Neuronal stem cell (in vitro differentiated cells): ENCODE measurements around the gene PANK4.
A peak's percentile ranks its signal among the peaks of the same experiment; 100 is the strongest.

ENCODE experiments used
- DNase-seq: peaks from one replicate; pipeline ENCODE4 v3.0.0-alpha.2; 2013; ENCODE audit warnings: low spot score
- H2AFZ ChIP-seq: one replicate; pipeline ENCODE4 v1.6.1; 2013; ENCODE audit warnings: mild to moderate bottlenecking, low read length, inconsistent platforms
- H2AK5ac ChIP-seq: 2 replicates; pipeline ENCODE4 v1.6.1; 2013; ENCODE audit warnings: low read depth, mild to moderate bottlenecking, inconsistent platforms, low read length, moderate library complexity, mixed read lengths
- H2BK120ac ChIP-seq: 2 replicates; pipeline ENCODE4 v1.6.1; 2013; ENCODE audit warnings: low read depth, mild to moderate bottlenecking, inconsistent platforms, low read length, moderate library complexity, mixed read lengths
- H2BK12ac ChIP-seq: one replicate; pipeline ENCODE4 v1.6.1; 2013; ENCODE audit warnings: low read length, inconsistent platforms
- H2BK15ac ChIP-seq: 2 replicates; pipeline ENCODE4 v1.6.1; 2013; ENCODE audit warnings: mild to moderate bottlenecking, low read length, inconsistent platforms, mixed read lengths
- H2BK5ac ChIP-seq: one replicate; pipeline ENCODE4 v1.6.1; 2013; ENCODE audit warnings: inconsistent platforms, mild to moderate bottlenecking, low read length, moderate library complexity
- H3K14ac ChIP-seq: one replicate; pipeline ENCODE4 v1.6.1; 2013; ENCODE audit warnings: low read length, inconsistent platforms
- H3K18ac ChIP-seq: 2 replicates; pipeline ENCODE4 v1.6.1; 2013; ENCODE audit warnings: low read length, inconsistent platforms
- H3K23ac ChIP-seq: 2 replicates; pipeline ENCODE4 v1.6.1; 2013; ENCODE audit warnings: low read depth, mild to moderate bottlenecking, mixed read lengths, low read length, inconsistent platforms; ENCODE audit not compliant: poor library complexity
- H3K27ac ChIP-seq: replicated peaks from 3 replicates; pipeline ENCODE4 v1.5.1; 2013; ENCODE audit warnings: low read length, inconsistent platforms
- H3K27me3 ChIP-seq, 3 experiments: 2 replicates each; pipeline ENCODE4 v1.6.1; 2013; ENCODE audit warnings: low read length in 3 of 3, mild to moderate bottlenecking in 2 of 3, inconsistent platforms in 1 of 3, low read depth in 1 of 3, mixed read lengths in 1 of 3, moderate library complexity in 1 of 3; ENCODE audit not compliant: control insufficient read depth in 3 of 3, insufficient read depth in 3 of 3
- H3K36me3 ChIP-seq, 2 donors: replicated peaks in 1 of 2; 2 replicates each; pipeline ENCODE4 v1.6.1; 2013; ENCODE audit warnings: low read length in 2 of 2; ENCODE audit not compliant: control insufficient read depth in 2 of 2, insufficient read depth in 2 of 2
- H3K4ac ChIP-seq: 2 replicates; pipeline ENCODE4 v1.6.1; 2013; ENCODE audit warnings: inconsistent platforms, mild to moderate bottlenecking, low read length, moderate library complexity
- H3K4me1 ChIP-seq, 2 donors: 1 replicate in 1 of 2; 2 replicates in 1 of 2; pipeline ENCODE4 v1.6.1; 2013; ENCODE audit warnings: low read length in 2 of 2, low read depth in 1 of 2; ENCODE audit not compliant: control insufficient read depth in 2 of 2, insufficient read depth in 1 of 2
- H3K4me2 ChIP-seq: one replicate; pipeline ENCODE4 v1.6.1; 2013; ENCODE audit warnings: mild to moderate bottlenecking, low read length, inconsistent platforms; ENCODE audit not compliant: insufficient read depth, poor library complexity, severe bottlenecking
- H3K4me3 ChIP-seq, 2 donors: 2 replicates each; pipeline ENCODE4 v1.5.1; 2013; ENCODE audit warnings: low read length in 2 of 2, mild to moderate bottlenecking in 2 of 2, inconsistent platforms in 1 of 2, moderate library complexity in 1 of 2
- H3K79me1 ChIP-seq: one replicate; pipeline ENCODE4 v1.6.1; 2013; ENCODE audit warnings: low read depth, mild to moderate bottlenecking, inconsistent platforms, low read length, moderate library complexity
- H3K9ac ChIP-seq: one replicate; pipeline ENCODE4 v1.6.1; 2013; ENCODE audit warnings: mild to moderate bottlenecking, low read depth, low read length, inconsistent platforms; ENCODE audit not compliant: poor library complexity
- H3K9me3 ChIP-seq, 2 donors: replicated peaks in 1 of 2; 2 replicates each; pipeline versions ENCODE3 to v1.6.1; 2013; ENCODE audit warnings: low read length in 2 of 2, mild to moderate bottlenecking in 2 of 2, inconsistent platforms in 1 of 2, low read depth in 1 of 2, mixed read lengths in 1 of 2, moderate library complexity in 1 of 2; ENCODE audit not compliant: control insufficient read depth in 2 of 2, insufficient read depth in 1 of 2
- H4K8ac ChIP-seq: one replicate; pipeline ENCODE4 v1.6.1; 2013; ENCODE audit warnings: low read depth, mild to moderate bottlenecking, inconsistent platforms, low read length, moderate library complexity
- H4K91ac ChIP-seq: one replicate; pipeline ENCODE4 v1.6.1; 2013; ENCODE audit warnings: low read length, low read depth, mild to moderate bottlenecking, inconsistent platforms; ENCODE audit not compliant: poor library complexity
- WGBS, 2 donors: extraction: QIAGEN DNeasy Blood & Tissue Kit; methylation state at CpG; one replicate each; pipeline ENCODE4 v1.1.7; 2013; ENCODE audit warnings: missing lambda C conversion rate in 2 of 2, mixed read lengths in 1 of 2; ENCODE audit not compliant: insufficient read length in 2 of 2, insufficient replicate concordance in 1 of 2; ENCODE audit errors: extremely low coverage in 2 of 2; 5-methylcytosine and 5-hydroxymethylcytosine counted together

The PANK4 gene

DNA sequence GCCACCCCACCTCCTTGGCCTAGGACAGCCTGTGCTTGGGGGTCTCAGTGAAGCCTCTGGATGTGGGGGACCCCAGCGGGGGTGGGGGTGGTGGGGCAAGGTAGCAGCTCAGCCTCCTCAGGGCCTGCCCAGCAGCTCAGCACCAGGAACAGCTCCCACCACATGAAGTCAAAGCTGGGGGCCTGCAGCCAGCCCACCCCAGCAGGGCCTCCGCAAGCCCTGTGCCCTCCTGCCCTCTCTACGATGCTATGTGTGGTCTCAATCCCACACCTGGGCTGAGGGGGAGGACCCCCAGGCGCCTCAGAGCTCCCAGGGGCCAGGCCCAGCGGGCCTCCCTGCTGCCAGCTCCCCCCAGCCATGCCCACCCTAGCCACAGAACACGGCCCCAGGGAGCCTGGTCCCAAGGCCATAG, 18.6 kb downstream of the PANK4 start:
- Histone ChIP-seq H2AK5ac (no peak overlapping the region), H3K27me3 (no peaks in the 10 kb centered on the region), H3K18ac (no peak overlapping the region), H3K23ac (peak overlapping the region; percentile 43), H2BK12ac (no peak overlapping the region), H4K91ac (no peak overlapping the region), H2AFZ (no peak overlapping the region), H2BK120ac (no peak overlapping the region), H3K9me3 (no peaks in the 10 kb centered on the region), H2BK15ac (no peak overlapping the region), H3K79me1 (peaks cover 2% of the 10 kb centered on the region), H2BK5ac (peak overlapping the region; percentile 82), H3K27ac (no peak overlapping the region), H3K4me1 (no peaks in the 10 kb centered on the region), H3K4me2 (no peak overlapping the region), H3K14ac (peak overlapping the region; percentile 8), H3K4me3 (no peak overlapping the region), H3K36me3 (peaks cover 40 to 56% of the 10 kb centered on the region in 2 donors), H4K8ac (no peak overlapping the region), H3K9ac (no peak overlapping the region), H3K4ac (no peak overlapping the region)
- DNase-seq = no peak
- WGBS, 2 donors = no CpG with 5 or more reads among the region's 6 CpGs

- peak overlapping the region; percentile 89 for H3K18ac ChIP-seq
- WGBS, 2 donors = no CpG with 5 or more reads among the region's 15 CpGs
- H3K23ac ChIP-seq = peak overlapping the region; percentile 43
- H3K79me1 ChIP-seq = no peaks in the 10 kb centered on the region
- H3K36me3 ChIP-seq = peaks cover 38 to 49% of the 10 kb centered on the region in 2 donors
- H2BK12ac ChIP-seq = peak overlapping the region; percentile 49
- H3K4me2 ChIP-seq = no peak overlapping the region
- no peak overlapping the region for H3K14ac ChIP-seq
- H3K27me3 ChIP-seq = no peaks in the 10 kb centered on the region
- peak overlapping the region; percentile 66 for H2BK5ac ChIP-seq
- H3K4me1 ChIP-seq = no peaks in the 10 kb centered on the region
- H3K9ac ChIP-seq = peak overlapping the region; percentile 44
- no peak overlapping the region for H3K4me3 ChIP-seq
- no peak overlapping the region for H2BK15ac ChIP-seq
- H3K27ac ChIP-seq = peak overlapping the region; percentile 49
- no peak overlapping the region for H4K8ac ChIP-seq
- peak overlapping the region; percentile 74 for H2AK5ac ChIP-seq
- no peak overlapping the region for H4K91ac ChIP-seq
- DNase-seq = no peak
- H3K4ac ChIP-seq = no peak overlapping the region
- H2AFZ ChIP-seq = no peak overlapping the region
- no peak overlapping the region for H2BK120ac ChIP-seq
- H3K9me3 ChIP-seq = no peaks in the 10 kb centered on the region
Observed at GRCh38 chr1:2506901-2507565, 19.4 kb downstream of the PANK4 start.

GRCh38 chr1:2506007-2506860, 20.2 kb downstream of the PANK4 start:
- peak overlapping the region; percentile 89 for H3K18ac ChIP-seq
- peaks cover 30 to 41% of the 10 kb centered on the region in 2 donors for H3K36me3 ChIP-seq
- H3K27me3 ChIP-seq = no peaks in the 10 kb centered on the region
- no peak overlapping the region for H2AFZ ChIP-seq
- no peak overlapping the region for H3K4ac ChIP-seq
- peak overlapping the region; percentile 74 for H2AK5ac ChIP-seq
- H3K4me2 ChIP-seq = no peak overlapping the region
- H2BK120ac ChIP-seq = no peak overlapping the region
- no peak overlapping the region for H4K8ac ChIP-seq
- H3K9ac ChIP-seq = peak overlapping the region; percentile 44
- no peak overlapping the region for H2BK15ac ChIP-seq
- H3K14ac ChIP-seq = peak overlapping the region; percentile 1
- H3K4me1 ChIP-seq = peaks cover 0 to 2% of the 10 kb centered on the region in 2 donors
- H3K79me1 ChIP-seq = no peaks in the 10 kb centered on the region
- no peak overlapping the region for H3K4me3 ChIP-seq
- DNase-seq = no peak
- WGBS, 2 donors = no CpG with 5 or more reads among the region's 30 CpGs
- H4K91ac ChIP-seq = no peak overlapping the region
- peak overlapping the region; percentile 35 for H3K23ac ChIP-seq
- H3K27ac ChIP-seq = peak overlapping the region; percentile 49
- peak overlapping the region; percentile 49 for H2BK12ac ChIP-seq
- H3K9me3 ChIP-seq = no peaks in the 10 kb centered on the region
- H2BK5ac ChIP-seq = peak overlapping the region; percentile 66

- Histone ChIP-seq H3K9me3 (no peaks in the 10 kb centered on the region), H2BK15ac (no peak overlapping the region), H3K23ac (peak overlapping the region; percentile 34), H3K9ac (no peak overlapping the region), H4K91ac (no peak overlapping the region), H3K4me1 (peaks cover 0 to 2% of the 10 kb centered on the region in 2 donors), H2BK12ac (peak overlapping the region; percentile 84), H3K36me3 (peaks cover 24 to 34% of the 10 kb centered on the region in 2 donors), H2AK5ac (peak overlapping the region; percentile 81), H2BK5ac (no peak overlapping the region), H3K79me1 (no peaks in the 10 kb centered on the region), H3K4ac (peak overlapping the region; percentile 98), H2BK120ac (no peak overlapping the region), H4K8ac (no peak overlapping the region), H3K27me3 (no peaks in the 10 kb centered on the region), H3K4me3 (no peak overlapping the region), H2AFZ (no peak overlapping the region), H3K27ac (no peak overlapping the region), H3K14ac (peak overlapping the region; percentile 38), H3K4me2 (peak overlapping the region; percentile 11), H3K18ac (peak overlapping the region; percentile 80)
- no CpG with 5 or more reads among the region's 21 CpGs for WGBS, 2 donors
- DNase-seq = no peak
Observed at GRCh38 chr1:2505461-2505994, 20.9 kb downstream of the PANK4 start.
